HepG2 (cell line): ENCODE data around the gene DPH2. TPM values are rescaled to one million over a fixed set of nuclear protein-coding genes. Genes with fewer than 3 reads are reported as not detected.

Source experiments
- CC2D1A ChIP-seq: sonication (generic); formaldehyde crosslinking; IDR thresholded peaks from 2 replicates; pipeline ENCODE4 v1.8.1; 2023; ENCODE audit warnings: mild to moderate bottlenecking, missing genetic modification reagents
- FLYWCH1 ChIP-seq: sonication (generic); formaldehyde crosslinking; IDR thresholded peaks from 2 replicates; pipeline ENCODE4 v1.8.1; 2023; ENCODE audit warnings: mild to moderate bottlenecking, missing genetic modification reagents
- KLF16 ChIP-seq, 2 experiments: sonication (generic) in 1 of 2; formaldehyde crosslinking in 1 of 2; IDR thresholded peaks; 2 replicates each; pipeline versions ENCODE4 v1.6.1 to v1.8.0; 2016 to 2023; ENCODE audit warnings: missing genetic modification reagents in 2 of 2, missing compliant biosample characterization in 1 of 2
- ONECUT2 ChIP-seq: sonication (generic); formaldehyde crosslinking; IDR thresholded peaks from 2 replicates; pipeline ENCODE4 v1.4.0; 2020; ENCODE audit warnings: missing genetic modification reagents
- PHF21A ChIP-seq: sonication (generic); formaldehyde crosslinking; IDR thresholded peaks from 2 replicates; pipeline ENCODE4 v1.5.0; 2020; ENCODE audit warnings: mild to moderate bottlenecking, missing genetic modification reagents
- RARA ChIP-seq: IDR thresholded peaks from 2 replicates; pipeline ENCODE4 v1.6.1; 2016; ENCODE audit warnings: missing genetic modification reagents, missing compliant biosample characterization
- RCOR2 ChIP-seq: IDR thresholded peaks from 2 replicates; pipeline ENCODE4 v1.6.1; 2016; ENCODE audit warnings: missing biosample characterization, missing genetic modification reagents
- REPIN1 ChIP-seq: sonication (generic); formaldehyde crosslinking; IDR thresholded peaks from 2 replicates; pipeline ENCODE4 v1.8.0; 2022; ENCODE audit warnings: missing genetic modification reagents, low read depth, mild to moderate bottlenecking, borderline replicate concordance
- ZNF3 ChIP-seq: IDR thresholded peaks from 2 replicates; pipeline ENCODE4 v1.7.0; 2017; ENCODE audit warnings: inconsistent platforms
- ZNF432 ChIP-seq: sonication (generic); formaldehyde crosslinking; IDR thresholded peaks from 2 replicates; pipeline ENCODE4 v1.5.0; 2020; ENCODE audit warnings: missing genetic modification reagents, mild to moderate bottlenecking, borderline replicate concordance
- ZNF496 ChIP-seq: sonication (generic); formaldehyde crosslinking; IDR thresholded peaks from 2 replicates; pipeline ENCODE4 v1.8.1; 2023; ENCODE audit warnings: mild to moderate bottlenecking, moderate library complexity, missing genetic modification reagents; ENCODE audit not compliant: insufficient replicate concordance
- ZNF678 ChIP-seq: sonication (generic); formaldehyde crosslinking; IDR thresholded peaks from 2 replicates; pipeline ENCODE4 v1.4.0; 2020; ENCODE audit warnings: mild to moderate bottlenecking, missing genetic modification reagents
- ZNF766 ChIP-seq: sonication (generic); formaldehyde crosslinking; IDR thresholded peaks from 2 replicates; pipeline ENCODE4 v1.5.0; 2020; ENCODE audit warnings: missing genetic modification reagents, borderline replicate concordance
- ZZZ3 ChIP-seq: sonication (generic); formaldehyde crosslinking; IDR thresholded peaks from 2 replicates; pipeline ENCODE4 v1.4.0; 2020; ENCODE audit warnings: missing genetic modification reagents, mild to moderate bottlenecking, borderline replicate concordance
- polyA plus RNA-seq, 8 experiments: library from polyadenylated mRNA; depleted of rRNA in 3 of 8; stranded (reverse) in 7 of 8; unstranded in 1 of 8; fragments of >200 nt; fragmentation: Illumina TruSeq in 4 of 8; extraction: Trizol in 4 of 8; gene quantifications; 2 replicates each; pipeline versions ENCODE4 v1.2.1 to v1.2.3, GENCODE V29; 2011 to 2016; ENCODE audit warnings: low read depth in 4 of 8, missing spikeins in 1 of 8, mixed read lengths in 1 of 8; ENCODE audit not compliant: insufficient read depth in 1 of 8
- total RNA-seq, 5 experiments: library from RNA; depleted of rRNA; stranded (reverse); fragments of >200 nt; fragmentation: Illumina TruSeq; extraction: Trizol; gene quantifications; 2 replicates each; pipeline ENCODE4 v1.2.3, GENCODE V29; 2016; ENCODE audit warnings: low read depth in 1 of 5
- TF ChIP-seq, protein P1 (sequence below): sonication (generic); formaldehyde crosslinking; IDR thresholded peaks from 2 replicates; pipeline ENCODE4 v1.5.1; 2020; ENCODE audit warnings: missing genetic modification reagents, mild to moderate bottlenecking, borderline replicate concordance
- TF ChIP-seq, protein P2 (sequence below): sonication (generic); formaldehyde crosslinking; IDR thresholded peaks from 2 replicates; pipeline ENCODE4 v1.8.0; 2022; ENCODE audit warnings: mild to moderate bottlenecking, missing genetic modification reagents
- TF ChIP-seq, protein P3 (sequence below): IDR thresholded peaks from 2 replicates; pipeline ENCODE4 v1.6.1; 2016; ENCODE audit warnings: low read depth, borderline replicate concordance
- TF ChIP-seq, protein P4 (sequence below): sonication (generic); formaldehyde crosslinking; conservative IDR thresholded peaks from 2 replicates; pipeline ENCODE4 v1.8.0; 2022; ENCODE audit warnings: low read depth, missing genetic modification reagents
- TF ChIP-seq, protein P5 (sequence below): sonication (generic); formaldehyde crosslinking; IDR thresholded peaks from 2 replicates; pipeline ENCODE4 v1.5.0; 2020; ENCODE audit warnings: missing genetic modification reagents, mild to moderate bottlenecking, borderline replicate concordance
- TF ChIP-seq, protein P6 (sequence below), 2 experiments: sonication (generic) in 1 of 2; formaldehyde crosslinking in 1 of 2; IDR thresholded peaks; 2 replicates each; pipeline versions ENCODE4 v1.4.0 to v1.6.1; 2018 to 2020; ENCODE audit warnings: missing genetic modification reagents in 2 of 2, borderline replicate concordance in 1 of 2, low read depth in 1 of 2, mild to moderate bottlenecking in 1 of 2, missing biosample characterization in 1 of 2

DPH2 gene
- total and polyA plus RNA-seq, 2 of the 13 experiments (the other 11 are each of a cell fraction or from before 2014, with no cell fraction given), result 32.2 to 38.3 TPM

DNA sequence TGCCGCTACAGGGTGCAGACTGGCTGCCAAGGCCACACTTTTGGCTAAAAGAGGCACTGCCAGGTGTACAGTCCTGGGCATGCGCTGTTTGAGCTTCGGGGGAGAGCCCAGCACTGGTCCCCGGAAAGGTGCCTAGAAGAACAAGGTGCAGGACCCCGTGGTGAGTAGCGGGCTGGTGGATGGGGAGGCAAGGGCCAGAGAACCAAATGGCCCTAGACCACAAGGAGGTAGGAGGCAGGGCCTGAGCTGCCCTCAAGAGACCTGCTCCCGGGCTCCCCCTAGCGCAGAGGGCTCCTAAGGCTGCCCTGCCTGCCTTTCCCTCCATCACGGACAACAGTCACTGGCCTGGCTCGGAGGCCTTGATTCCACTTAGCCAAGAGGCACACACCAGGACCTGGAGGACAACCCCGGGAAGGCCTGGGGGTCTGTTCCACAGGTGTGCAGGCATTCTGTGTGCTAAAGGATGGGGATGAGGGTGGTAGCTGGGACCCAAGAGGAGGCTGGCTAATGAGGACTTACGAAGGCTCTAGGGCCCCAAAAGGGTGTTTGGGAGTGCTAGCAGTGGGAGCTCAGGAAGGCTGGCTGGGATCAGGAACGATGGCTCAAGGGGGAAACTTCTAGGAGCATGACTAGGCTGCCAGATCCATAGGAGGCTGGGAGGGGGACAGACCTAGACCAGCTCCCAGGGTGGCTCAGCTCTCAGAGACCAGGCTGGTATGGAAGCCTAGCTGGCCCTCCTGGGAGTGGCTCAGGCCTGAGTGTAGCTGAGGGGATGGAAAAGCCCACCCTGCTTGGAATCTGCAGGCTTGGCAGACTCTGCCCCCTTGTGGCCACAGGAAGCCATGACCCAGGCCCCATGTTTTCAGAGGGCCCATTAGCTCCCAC, 35.5 kb upstream of the DPH2 start (continued):
- TF ChIP-seq, protein P1, sequence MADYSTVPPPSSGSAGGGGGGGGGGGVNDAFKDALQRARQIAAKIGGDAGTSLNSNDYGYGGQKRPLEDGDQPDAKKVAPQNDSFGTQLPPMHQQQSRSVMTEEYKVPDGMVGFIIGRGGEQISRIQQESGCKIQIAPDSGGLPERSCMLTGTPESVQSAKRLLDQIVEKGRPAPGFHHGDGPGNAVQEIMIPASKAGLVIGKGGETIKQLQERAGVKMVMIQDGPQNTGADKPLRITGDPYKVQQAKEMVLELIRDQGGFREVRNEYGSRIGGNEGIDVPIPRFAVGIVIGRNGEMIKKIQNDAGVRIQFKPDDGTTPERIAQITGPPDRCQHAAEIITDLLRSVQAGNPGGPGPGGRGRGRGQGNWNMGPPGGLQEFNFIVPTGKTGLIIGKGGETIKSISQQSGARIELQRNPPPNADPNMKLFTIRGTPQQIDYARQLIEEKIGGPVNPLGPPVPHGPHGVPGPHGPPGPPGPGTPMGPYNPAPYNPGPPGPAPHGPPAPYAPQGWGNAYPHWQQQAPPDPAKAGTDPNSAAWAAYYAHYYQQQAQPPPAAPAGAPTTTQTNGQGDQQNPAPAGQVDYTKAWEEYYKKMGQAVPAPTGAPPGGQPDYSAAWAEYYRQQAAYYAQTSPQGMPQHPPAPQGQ, result no peak
- TF ChIP-seq, protein P2, sequence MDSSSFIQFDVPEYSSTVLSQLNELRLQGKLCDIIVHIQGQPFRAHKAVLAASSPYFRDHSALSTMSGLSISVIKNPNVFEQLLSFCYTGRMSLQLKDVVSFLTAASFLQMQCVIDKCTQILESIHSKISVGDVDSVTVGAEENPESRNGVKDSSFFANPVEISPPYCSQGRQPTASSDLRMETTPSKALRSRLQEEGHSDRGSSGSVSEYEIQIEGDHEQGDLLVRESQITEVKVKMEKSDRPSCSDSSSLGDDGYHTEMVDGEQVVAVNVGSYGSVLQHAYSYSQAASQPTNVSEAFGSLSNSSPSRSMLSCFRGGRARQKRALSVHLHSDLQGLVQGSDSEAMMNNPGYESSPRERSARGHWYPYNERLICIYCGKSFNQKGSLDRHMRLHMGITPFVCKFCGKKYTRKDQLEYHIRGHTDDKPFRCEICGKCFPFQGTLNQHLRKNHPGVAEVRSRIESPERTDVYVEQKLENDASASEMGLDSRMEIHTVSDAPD (CRISPR knock-in tag), result no peak
- TF ChIP-seq ZNF3 (CRISPR knock-in tag), result no peak
- TF ChIP-seq KLF16 (CRISPR knock-in tag; IDR thresholded peaks at IDR 0.05), result no peak
- TF ChIP-seq RCOR2, result no peak
- TF ChIP-seq, protein P3, sequence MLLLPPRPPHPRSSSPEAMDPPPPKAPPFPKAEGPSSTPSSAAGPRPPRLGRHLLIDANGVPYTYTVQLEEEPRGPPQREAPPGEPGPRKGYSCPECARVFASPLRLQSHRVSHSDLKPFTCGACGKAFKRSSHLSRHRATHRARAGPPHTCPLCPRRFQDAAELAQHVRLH, result no peak
- TF ChIP-seq, protein P4, sequence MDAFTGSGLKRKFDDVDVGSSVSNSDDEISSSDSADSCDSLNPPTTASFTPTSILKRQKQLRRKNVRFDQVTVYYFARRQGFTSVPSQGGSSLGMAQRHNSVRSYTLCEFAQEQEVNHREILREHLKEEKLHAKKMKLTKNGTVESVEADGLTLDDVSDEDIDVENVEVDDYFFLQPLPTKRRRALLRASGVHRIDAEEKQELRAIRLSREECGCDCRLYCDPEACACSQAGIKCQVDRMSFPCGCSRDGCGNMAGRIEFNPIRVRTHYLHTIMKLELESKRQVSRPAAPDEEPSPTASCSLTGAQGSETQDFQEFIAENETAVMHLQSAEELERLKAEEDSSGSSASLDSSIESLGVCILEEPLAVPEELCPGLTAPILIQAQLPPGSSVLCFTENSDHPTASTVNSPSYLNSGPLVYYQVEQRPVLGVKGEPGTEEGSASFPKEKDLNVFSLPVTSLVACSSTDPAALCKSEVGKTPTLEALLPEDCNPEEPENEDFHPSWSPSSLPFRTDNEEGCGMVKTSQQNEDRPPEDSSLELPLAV (CRISPR knock-in tag), result no peak
- TF ChIP-seq, protein P5, sequence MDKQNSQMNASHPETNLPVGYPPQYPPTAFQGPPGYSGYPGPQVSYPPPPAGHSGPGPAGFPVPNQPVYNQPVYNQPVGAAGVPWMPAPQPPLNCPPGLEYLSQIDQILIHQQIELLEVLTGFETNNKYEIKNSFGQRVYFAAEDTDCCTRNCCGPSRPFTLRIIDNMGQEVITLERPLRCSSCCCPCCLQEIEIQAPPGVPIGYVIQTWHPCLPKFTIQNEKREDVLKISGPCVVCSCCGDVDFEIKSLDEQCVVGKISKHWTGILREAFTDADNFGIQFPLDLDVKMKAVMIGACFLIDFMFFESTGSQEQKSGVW (CRISPR knock-in tag), result no peak
- no peak for TF ChIP-seq ZZZ3 (CRISPR knock-in tag)
- no peak for TF ChIP-seq ONECUT2
- no peak for TF ChIP-seq ZNF766 (CRISPR knock-in tag)
- TF ChIP-seq, protein P6, sequence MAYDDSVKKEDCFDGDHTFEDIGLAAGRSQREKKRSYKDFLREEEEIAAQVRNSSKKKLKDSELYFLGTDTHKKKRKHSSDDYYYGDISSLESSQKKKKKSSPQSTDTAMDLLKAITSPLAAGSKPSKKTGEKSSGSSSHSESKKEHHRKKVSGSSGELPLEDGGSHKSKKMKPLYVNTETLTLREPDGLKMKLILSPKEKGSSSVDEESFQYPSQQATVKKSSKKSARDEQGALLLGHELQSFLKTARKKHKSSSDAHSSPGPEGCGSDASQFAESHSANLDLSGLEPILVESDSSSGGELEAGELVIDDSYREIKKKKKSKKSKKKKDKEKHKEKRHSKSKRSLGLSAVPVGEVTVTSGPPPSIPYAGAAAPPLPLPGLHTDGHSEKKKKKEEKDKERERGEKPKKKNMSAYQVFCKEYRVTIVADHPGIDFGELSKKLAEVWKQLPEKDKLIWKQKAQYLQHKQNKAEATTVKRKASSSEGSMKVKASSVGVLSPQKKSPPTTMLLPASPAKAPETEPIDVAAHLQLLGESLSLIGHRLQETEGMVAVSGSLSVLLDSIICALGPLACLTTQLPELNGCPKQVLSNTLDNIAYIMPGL (CRISPR knock-in tag; IDR thresholded peaks at IDR 0.05; ENCODE audit: borderline replicate concordance in 1 of 2, low read depth in 1 of 2), result peak; percentile 39 to 75; a peak in 3 of 4 replicates
- TF ChIP-seq ZNF678, result no peak
- no peak for TF ChIP-seq ZNF432 (CRISPR knock-in tag)
- TF ChIP-seq FLYWCH1 (CRISPR knock-in tag), result no peak
- no peak for TF ChIP-seq PHF21A (CRISPR knock-in tag)
- 0 out of 2 replicates have a peak, but pooled peaks have one; percentile 26 for TF ChIP-seq REPIN1 (CRISPR knock-in tag)
- TF ChIP-seq RARA (CRISPR knock-in tag), result no peak
- TF ChIP-seq ZNF496, result no peak
- no peak for TF ChIP-seq CC2D1A (CRISPR knock-in tag)
